GM10266 (cell line): ENCODE results near the gene DBN1.

Experiments
- DNase-seq: peaks from one replicate; pipeline ENCODE4 v3.0.0; 2012; ENCODE audit errors: extremely low spot score
- TF ChIP-seq, protein P1 (sequence below): IDR thresholded peaks from 2 replicates; pipeline ENCODE4 v1.5.1; 2012; ENCODE audit warnings: mild to moderate bottlenecking, low read depth; ENCODE audit not compliant: control insufficient read depth, insufficient read depth; ENCODE audit errors: missing control alignments

Gene DBN1

DNA sequence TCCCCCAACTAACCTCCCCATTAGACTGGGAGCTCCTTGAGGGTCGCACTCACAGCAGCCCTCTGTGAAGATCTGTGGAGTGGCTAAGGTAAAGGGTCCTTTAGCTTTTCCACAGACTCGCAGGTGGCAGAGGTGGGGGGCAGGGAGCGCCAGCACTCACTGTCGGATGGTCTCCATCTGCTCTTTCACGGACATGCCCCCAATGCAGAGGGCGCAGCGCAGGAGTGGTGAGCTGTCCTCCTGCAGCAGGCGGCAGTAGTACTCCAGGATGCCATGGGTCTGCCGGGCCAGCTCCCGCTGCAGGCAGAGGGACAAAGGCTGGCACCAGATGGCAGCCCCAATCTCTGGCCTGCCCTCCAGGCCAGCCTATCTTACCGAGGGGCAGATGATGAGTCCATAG, 41.1 kb upstream of the DBN1 start:
- no peak for DNase-seq

GRCh38 chr5:177513500-177513899, 40.1 kb upstream of the DBN1 start:
- TF ChIP-seq, protein P1, sequence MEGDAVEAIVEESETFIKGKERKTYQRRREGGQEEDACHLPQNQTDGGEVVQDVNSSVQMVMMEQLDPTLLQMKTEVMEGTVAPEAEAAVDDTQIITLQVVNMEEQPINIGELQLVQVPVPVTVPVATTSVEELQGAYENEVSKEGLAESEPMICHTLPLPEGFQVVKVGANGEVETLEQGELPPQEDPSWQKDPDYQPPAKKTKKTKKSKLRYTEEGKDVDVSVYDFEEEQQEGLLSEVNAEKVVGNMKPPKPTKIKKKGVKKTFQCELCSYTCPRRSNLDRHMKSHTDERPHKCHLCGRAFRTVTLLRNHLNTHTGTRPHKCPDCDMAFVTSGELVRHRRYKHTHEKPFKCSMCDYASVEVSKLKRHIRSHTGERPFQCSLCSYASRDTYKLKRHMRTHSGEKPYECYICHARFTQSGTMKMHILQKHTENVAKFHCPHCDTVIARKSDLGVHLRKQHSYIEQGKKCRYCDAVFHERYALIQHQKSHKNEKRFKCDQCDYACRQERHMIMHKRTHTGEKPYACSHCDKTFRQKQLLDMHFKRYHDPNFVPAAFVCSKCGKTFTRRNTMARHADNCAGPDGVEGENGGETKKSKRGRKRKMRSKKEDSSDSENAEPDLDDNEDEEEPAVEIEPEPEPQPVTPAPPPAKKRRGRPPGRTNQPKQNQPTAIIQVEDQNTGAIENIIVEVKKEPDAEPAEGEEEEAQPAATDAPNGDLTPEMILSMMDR: no peak
- DNase-seq: no peak

More for the DNA sequence above, 41.1 kb upstream of the DBN1 start:
- TF ChIP-seq, protein P1: no peak

DNA sequence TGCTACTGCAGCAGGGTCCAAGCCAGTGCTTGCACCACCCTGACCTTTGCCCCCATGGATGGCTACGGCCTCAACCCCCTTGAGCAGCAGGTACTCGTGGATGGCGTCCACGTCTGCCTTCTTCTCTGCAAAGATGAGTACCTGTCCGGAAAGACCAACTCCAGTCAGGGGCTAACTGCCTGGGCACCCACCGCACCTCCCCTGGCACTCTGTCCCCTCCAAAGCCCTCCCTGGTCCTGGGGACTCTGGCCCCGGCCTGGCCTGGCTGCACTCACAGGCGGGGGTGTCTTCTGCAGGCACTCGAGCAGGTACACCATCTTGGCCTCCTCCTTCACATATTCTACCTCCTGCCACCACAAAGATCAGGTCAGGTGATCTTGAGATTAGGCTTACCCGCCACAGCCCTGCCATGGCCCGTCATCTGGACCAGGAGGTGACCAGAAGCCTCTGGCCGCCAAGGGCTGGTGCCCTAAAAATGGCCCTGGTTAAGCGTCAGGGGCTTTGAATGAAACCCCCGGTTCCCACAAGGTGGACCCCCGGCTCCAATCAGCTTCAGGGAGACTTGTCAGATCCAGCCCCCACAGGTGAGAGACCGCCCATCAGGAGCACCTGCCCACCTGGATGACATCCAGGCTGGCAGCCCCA, 39.4 kb upstream of the DBN1 start:
- TF ChIP-seq, protein P1: no peak

GRCh38 chr5:177511796-177512675, 38.6 kb upstream of the DBN1 start:
- TF ChIP-seq, protein P1: no peak
- no peak for DNase-seq

More for the DNA sequence above, 39.4 kb upstream of the DBN1 start:
- DNase-seq: no peak

- TF ChIP-seq, protein P1: no peak
- no peak for DNase-seq
Measured at GRCh38 chr5:177511181-177511580, 37.7 kb upstream of the DBN1 start.

DNA sequence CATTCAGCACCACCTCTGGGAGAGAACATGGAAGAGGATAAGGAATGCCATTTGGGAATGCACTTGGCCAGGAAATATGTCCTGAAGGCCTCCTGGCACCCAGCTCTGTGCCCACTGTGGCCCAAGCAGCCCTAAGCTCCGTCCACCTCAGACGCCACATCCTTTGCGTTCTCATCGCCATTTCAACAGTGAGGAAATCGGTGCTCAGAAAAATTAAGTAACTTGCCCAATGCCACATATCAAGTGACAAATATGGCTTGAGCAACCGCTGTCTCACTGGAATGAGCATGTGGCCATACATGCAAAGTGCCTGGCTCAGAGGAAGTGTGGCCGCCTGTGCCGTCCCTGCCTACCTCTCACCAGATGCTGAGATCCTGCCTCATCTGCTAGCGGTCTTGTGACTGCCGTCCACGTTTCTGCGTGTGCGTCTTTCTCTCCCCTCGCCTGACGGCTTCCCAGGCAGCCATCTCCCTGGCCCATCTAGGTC, 37.2 kb upstream of the DBN1 start:
- no peak for DNase-seq
- TF ChIP-seq, protein P1: no peak
